Epidermal melanocyte (primary cell): ENCODE data around the gene FBXO42.

Source experiments
- DNase-seq: peaks from one replicate; pipeline ENCODE4 v3.0.0; 2011; ENCODE audit warnings: low spot score; ENCODE audit not compliant: insufficient read length

FBXO42 gene

GRCh38 chr1:16244650-16245285, 107.5 kb downstream of the FBXO42 start:
- no peak for DNase-seq

DNA sequence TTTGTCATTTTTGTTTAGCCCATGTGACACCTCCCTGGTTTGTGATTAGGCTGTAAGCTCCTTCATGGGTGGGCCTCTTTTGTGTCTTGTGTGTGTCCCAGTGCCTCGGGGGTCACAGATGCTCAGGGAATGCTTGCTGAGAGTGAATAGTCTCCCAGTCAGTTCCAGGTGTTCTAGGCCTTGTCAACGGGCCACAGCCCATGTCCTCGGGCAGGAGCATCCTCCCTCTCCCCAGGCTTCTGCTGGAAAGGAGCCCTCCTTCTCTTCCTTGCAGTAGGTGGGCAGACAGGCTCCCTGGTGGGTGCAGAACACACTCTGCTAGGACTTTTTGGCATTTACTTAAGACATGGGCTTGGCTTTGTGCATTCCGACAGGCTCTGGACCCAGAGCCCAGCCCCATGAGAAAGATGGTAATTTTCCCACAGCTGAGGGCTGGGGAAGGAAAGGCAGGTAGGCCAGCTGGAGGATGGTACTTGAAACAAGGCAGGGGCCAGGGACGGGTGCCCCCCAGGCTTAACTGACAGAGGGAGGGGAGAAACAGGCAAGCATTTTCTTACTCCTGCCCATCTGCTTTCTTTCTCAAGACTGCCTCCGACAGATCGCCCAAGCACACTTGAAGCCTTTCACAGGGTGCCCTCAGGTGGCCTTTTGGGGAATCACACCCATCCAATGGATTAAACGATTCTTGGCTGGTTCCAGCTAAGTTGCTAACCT, 108.2 kb downstream of the FBXO42 start:
- DNase-seq, result peak; percentile 85

DNA sequence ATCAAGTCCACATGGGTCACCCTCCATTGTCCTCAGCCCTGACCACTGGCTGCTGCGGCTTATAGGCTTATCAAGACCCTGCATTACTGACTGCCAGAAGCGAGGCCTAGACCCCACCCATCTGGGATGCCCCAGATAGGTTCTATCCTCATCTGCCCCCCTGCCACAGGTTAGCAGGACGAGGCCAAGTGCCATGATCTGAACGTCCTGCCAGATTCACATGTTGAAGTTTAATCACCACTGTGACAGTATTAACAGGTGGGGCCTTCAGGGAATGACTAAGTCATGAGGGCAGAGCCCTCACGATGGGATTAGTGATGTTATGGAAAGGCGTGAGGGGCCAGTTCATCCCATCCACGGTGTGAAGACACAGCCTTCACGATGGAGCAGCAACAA, 109.1 kb downstream of the FBXO42 start:
- no peak for DNase-seq

DNA sequence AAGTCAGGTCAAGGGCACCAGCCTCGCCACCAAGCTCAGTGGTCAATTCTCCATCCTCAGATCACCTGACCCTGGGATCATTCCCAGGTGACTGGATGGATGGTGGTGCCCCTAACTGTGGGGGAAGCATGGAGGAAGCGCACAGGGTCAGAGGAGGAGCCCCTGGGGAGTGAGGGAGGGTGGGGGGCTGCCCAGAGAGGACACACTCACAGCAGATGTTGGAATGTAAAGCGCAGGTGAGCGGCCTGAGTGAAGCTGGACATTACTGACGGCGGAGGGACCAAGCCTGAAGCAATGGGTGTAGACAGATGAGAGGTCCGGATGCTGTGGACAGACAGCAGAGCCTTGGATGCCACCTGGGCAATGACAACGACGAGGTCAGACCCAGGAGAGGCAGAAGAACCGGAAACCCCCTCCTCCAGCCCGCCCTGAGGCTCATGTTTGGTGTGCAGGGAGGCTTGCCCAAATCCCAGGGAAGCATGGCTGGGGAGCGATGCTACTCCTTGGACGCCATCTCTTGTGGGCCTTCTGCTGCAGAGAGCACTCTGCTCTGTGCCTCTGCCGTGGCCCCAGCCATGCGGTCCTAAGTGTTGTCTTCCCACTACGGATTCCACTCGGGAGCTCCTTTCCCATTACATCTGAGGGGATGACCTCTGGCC, 109.6 kb downstream of the FBXO42 start:
- DNase-seq, result no peak

- DNase-seq, result no peak
Measured at GRCh38 chr1:16241221-16241708, 111.0 kb downstream of the FBXO42 start.

DNA sequence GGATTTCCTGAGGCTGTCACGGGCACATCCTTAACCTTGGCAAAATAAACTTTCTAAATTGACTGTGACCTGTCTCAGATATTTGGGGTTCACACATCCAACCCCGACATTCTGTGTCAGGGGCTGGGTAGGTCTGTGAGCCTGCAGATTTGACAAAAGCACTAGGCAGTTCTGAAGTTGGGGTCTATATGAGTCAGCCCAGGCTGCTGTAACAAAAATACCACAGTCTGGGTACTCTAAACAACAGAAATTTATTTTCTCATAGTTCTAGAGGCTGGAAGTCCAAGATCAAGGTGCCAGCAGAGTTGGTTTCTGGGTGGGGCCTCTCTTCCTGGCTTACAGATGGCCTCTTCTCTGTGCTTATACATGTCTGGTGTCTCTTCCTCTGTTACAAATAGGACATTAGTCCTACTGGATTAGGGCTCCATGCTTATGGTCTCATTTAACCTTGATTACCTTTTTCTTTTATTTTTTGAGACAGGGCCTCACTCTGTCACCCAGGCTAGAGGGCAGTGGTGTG, 112.2 kb downstream of the FBXO42 start:
- DNase-seq, result no peak

- DNase-seq, result no peak
Measured at GRCh38 chr1:16237343-16237830, 114.9 kb downstream of the FBXO42 start.

GRCh38 chr1:16236511-16237342, 115.6 kb downstream of the FBXO42 start, which contains the start of gene CPLANE2:
TSS of gene CPLANE2 (minus strand) at chr1:16237183. CDS start at chr1:16236742, 441 bp downstream.
- peak; percentile 95 for DNase-seq

GRCh38 chr1:16235944-16236510, 116.3 kb downstream of the FBXO42 start:
- DNase-seq, result no peak

- no peak for DNase-seq
Measured at GRCh38 chr1:16235347-16235746, 116.9 kb downstream of the FBXO42 start.

DNA sequence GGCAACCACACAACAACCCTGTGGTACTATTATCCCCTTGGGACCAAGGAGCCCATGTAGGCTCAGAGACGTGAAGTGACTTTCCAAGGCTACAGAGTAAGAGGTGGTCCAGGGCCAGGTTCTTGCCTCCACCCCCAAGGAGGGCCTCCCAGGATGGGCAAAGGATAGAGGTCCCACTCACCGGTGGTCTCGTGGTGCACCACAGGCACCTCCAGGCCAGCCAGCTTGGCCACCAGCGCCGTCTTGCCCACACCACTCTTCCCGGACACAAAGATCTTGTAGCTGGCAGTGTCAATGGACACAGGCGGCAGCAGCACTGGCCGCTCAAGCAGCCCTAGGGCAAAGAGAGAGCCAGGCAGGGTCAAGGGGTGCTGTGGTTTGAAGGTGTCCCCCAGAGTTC, 118.8 kb downstream of the FBXO42 start:
- no peak for DNase-seq

DNA sequence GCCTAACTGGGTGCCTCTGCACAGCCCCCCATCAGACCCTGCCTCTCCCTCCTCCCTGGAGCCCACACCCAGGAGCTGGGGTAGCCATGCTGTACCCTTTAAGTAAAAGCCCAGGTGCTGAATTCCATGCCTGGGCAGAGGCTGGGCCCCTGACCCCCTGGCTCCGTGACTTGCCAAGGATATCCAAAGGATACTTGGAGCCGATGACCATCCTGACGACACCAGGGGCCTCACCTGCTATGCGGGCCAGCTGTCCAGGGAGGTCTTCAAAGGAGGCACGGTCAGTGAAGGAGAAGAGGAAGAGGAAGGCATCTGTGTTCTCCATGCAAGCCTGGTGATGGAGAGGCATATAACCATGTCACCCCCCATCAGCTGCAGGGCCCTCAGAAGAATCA, 120.0 kb downstream of the FBXO42 start:
- DNase-seq, result no peak

- DNase-seq, result no peak
Measured at GRCh38 chr1:16231331-16232315, 120.7 kb downstream of the FBXO42 start.

DNA sequence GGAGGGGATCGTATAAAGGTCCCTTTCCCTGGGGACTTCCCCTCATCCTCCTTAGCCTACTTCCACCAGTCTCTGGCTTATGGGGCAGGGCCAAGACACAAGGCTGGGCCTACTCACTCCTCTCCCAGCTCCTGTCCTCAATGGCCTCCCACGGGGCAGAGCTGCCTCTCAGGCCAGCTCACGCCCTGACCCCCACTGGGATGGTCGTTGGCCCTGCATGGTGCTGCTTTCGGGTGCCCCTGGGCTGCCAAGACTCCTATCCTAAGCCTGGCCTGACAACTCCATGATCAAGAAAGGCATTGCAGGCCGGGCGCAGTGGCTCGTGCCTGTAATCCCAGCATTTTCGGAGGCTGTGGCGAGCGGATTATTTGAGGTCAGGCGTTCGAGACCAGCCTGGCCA, 121.5 kb downstream of the FBXO42 start:
- DNase-seq, result no peak

DNA sequence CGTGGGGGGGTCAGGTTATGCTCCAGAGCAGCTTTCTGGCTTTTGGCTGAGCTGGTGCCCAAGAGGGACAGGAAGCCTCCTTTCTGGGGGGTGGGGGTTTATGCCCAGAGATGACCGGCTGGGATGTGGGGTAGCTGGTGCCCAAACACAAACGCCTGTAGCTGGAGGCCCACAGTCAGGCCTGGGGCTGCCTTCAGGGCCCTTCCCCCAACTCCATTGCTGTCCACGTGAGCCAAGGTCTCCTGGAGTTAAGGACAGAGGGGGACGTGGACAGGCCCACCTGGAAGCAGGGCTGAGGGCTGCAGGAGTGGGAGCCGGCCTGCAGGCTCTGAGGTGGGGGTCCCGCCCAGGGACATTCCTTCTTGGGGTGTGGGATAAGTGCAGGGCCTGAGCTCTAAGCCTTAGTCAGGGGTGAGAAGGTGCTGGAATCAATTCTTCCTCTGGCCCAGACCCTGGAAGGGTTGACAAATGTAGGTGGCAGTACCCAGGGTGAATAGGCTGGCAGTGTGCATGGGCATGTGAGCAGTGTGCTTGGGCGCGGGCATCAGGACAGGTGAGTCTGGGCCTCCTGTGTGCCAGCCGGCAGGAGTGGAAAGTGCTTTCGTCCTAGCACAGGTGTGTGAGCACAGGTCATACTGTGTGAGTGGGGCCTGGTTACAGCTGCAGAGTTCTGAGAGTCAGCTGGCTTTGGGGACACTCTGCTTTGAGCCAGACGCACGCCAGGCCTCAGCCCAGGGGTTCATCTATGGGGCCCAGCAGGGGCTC, 122.1 kb downstream of the FBXO42 start:
- DNase-seq, result no peak

- DNase-seq, result no peak
Measured at GRCh38 chr1:16226490-16227179, 125.6 kb downstream of the FBXO42 start.

- DNase-seq, result no peak
Measured at GRCh38 chr1:16226129-16226489, 126.2 kb downstream of the FBXO42 start.

DNA sequence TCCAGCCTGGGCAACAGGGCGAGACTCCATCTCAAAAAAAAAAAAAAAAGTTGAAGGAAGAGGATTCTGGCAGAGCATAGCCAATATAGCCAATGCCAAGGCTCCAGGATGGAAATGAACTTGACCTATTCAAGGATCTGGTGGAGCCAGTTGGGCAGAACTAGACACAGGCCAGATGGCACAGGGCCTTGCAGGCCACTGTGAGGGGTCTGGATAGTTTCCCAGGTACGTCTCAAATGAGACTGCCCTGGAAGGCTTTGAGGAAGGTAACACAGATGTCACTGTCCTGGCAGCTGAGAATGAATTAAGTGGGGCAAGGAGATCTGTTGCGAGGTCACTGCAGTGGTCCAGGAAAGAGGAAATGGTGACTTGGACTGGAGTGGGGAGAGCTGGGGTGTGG, 127.8 kb downstream of the FBXO42 start:
- no peak for DNase-seq
